C1 segment of cervical spinal cord (tissue), 14 donors: Measurements from ENCODE around the gene TRIM71.
A peak's percentile ranks its signal among the peaks of the same experiment; 100 is the strongest.
"Not testable (repeated sequence)": the region's sequence is repeated elsewhere in the genome, so short reads cannot be mapped to it uniquely, and the experiment has no call there.

ENCODE experiments used
- DNase-seq, 14 donors: peaks; one replicate each; lab custom pipeline; 2025; lab: John Stamatoyannopoulos, UW

The TRIM71 gene

GRCh38 chr3:32817558-32818228 is at the start of gene TRIM71:
TSS of gene TRIM71 (plus strand) at chr3:32817997. CDS start at chr3:32818081, 84 bp downstream.
- DNase-seq = no peak

- no peak for DNase-seq
Observed at GRCh38 chr3:32778389-32778788, 39.4 kb upstream of the TRIM71 start.

- no peak for DNase-seq
Observed at GRCh38 chr3:32780071-32780734, 37.6 kb upstream of the TRIM71 start.

- DNase-seq = peak in 4 of 14 donors; percentile 1 to 29 (median 23)
Observed at GRCh38 chr3:32780735-32781210, 37.0 kb upstream of the TRIM71 start.

GRCh38 chr3:32781211-32781968 is 36.4 kb upstream of the TRIM71 start:
- DNase-seq = peak in 11 of 14 donors; percentile 6 to 67 (median 30)

- not testable (repeated sequence) for DNase-seq
Observed at GRCh38 chr3:32781969-32782270, 35.9 kb upstream of the TRIM71 start.

GRCh38 chr3:32782407-32782806 is 35.4 kb upstream of the TRIM71 start:
- no peak for DNase-seq

- no peak for DNase-seq
Observed at GRCh38 chr3:32791833-32792232, 26.0 kb upstream of the TRIM71 start.

- no peak for DNase-seq
Observed at GRCh38 chr3:32794487-32795308, 23.1 kb upstream of the TRIM71 start.

- DNase-seq = not testable (repeated sequence)
Observed at GRCh38 chr3:32796384-32796950, 21.3 kb upstream of the TRIM71 start.

- DNase-seq = no peak
Observed at GRCh38 chr3:32797776-32798175, 20.0 kb upstream of the TRIM71 start.

- DNase-seq = not testable (repeated sequence)
Observed at GRCh38 chr3:32801440-32801839, 16.4 kb upstream of the TRIM71 start.

- no peak for DNase-seq
Observed at GRCh38 chr3:32813180-32813579, 4.6 kb upstream of the TRIM71 start.

GRCh38 chr3:32814361-32814760 is 3.4 kb upstream of the TRIM71 start:
- no peak for DNase-seq

GRCh38 chr3:32815841-32816438 is 1.9 kb upstream of the TRIM71 start:
- no peak for DNase-seq

GRCh38 chr3:32816439-32817256 is 1.1 kb upstream of the TRIM71 start:
- DNase-seq = peak in 1 of 14 donors; percentile 3

- no peak for DNase-seq
Observed at GRCh38 chr3:32817257-32817557, 590 bp upstream of the TRIM71 start.

- DNase-seq = no peak
Observed at GRCh38 chr3:32818229-32818969, 602 bp downstream of the TRIM71 start.

- DNase-seq = no peak
Observed at GRCh38 chr3:32818970-32819511, 1.2 kb downstream of the TRIM71 start.
